Measurements from ENCODE around the gene SLC38A1.

DNA sequence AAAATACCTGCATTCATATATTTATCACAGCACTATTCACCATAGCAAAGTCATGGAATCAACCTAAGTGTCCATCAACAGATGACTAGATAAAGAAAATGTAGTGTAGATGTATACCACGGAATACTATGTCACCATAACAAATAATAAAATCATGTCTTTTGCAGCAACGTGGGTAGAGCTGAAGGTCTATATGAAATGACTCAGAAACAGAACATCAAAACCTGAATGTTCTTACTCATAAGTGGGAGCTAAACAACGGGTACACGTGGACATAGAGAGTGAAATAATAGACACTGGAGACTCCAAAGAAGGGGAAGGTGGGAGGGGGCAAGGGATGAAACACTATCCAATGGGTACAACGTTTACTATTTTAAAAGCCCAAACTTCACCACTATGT is 37.9 kb downstream of the SLC38A1 start:
- TF ChIP-seq POLR2AphosphoS5 (IDR thresholded peaks at IDR 0.05) (no peak), POLR2A (IDR thresholded peaks at IDR 0.05) (no peak)
